Tibial artery (tissue), 4 donors: ENCODE results near the gene EXOSC5.

Experiments used
- DNase-seq, 2 donors: peaks; one replicate each; pipeline ENCODE4 v3.0.0-alpha.2; 2019
- H3K27ac ChIP-seq, 2 donors: fragments of 200-600 bp; sonication (generic) in 1 of 2; 1 replicate in 1 of 2; 2 replicates in 1 of 2; pipeline ENCODE4 v1.5.1; 2018 to 2019; ENCODE audit warnings: mild to moderate bottlenecking in 1 of 2
- H3K27me3 ChIP-seq, 2 donors: fragments of 200-600 bp; sonication (generic) in 1 of 2; one replicate each; pipeline versions ENCODE4 v1.5.1 to v1.6.0; 2016 to 2019
- H3K36me3 ChIP-seq, 3 donors: fragments of 200-600 bp; sonication (generic) in 2 of 3; one replicate each; pipeline ENCODE4 v1.5.1; 2016 to 2019; ENCODE audit warnings: mild to moderate bottlenecking in 2 of 3
- H3K4me1 ChIP-seq, 4 donors: fragments of 200-600 bp; sonication (generic) in 2 of 4; 1 replicate in 3 of 4; 2 replicates in 1 of 4; pipeline ENCODE4 v1.5.1; 2016 to 2019
- H3K4me3 ChIP-seq, 2 donors: fragments of 200-600 bp; sonication (generic) in 1 of 2; 1 replicate in 1 of 2; 2 replicates in 1 of 2; pipeline ENCODE4 v1.5.1; 2018 to 2019; ENCODE audit warnings: mild to moderate bottlenecking in 2 of 2
- H3K9me3 ChIP-seq, 3 donors: fragments of 200-600 bp; sonication (generic) in 1 of 3; one replicate each; pipeline ENCODE4 v1.5.1; 2016 to 2019
- CTCF ChIP-seq, 2 experiments: fragments of 200-600 bp in 1 of 2; fragments of 450-650 bp in 1 of 2; IDR thresholded peaks; one replicate each; pipeline ENCODE4 v1.5.1; 2017 to 2019; ENCODE audit warnings: antibody characterized with exemption in 2 of 2, mild to moderate bottlenecking in 1 of 2, moderate library complexity in 1 of 2
- intact Hi-C: fragments of 100-400 bp; cut with DNase I; formaldehyde crosslinking; loops from one replicate; pipeline ENCODE4 v1.15.0; 2023; ENCODE audit warnings: low total_unique reads

Gene EXOSC5

GRCh38 chr19:41401483-41401882 lies 4.3 kb upstream of the EXOSC5 start:
- intact Hi-C loops, result no loop called here
- Histone ChIP-seq H3K4me1 (peaks cover 0 to 25% (median 12%) of the 10 kb centered on the region in 4 donors), H3K27ac (no peak overlapping the region), H3K36me3 (peaks cover 0 to 26% (median 17%) of the 10 kb centered on the region in 3 donors), H3K9me3 (no peaks in the 10 kb centered on the region), H3K27me3 (no peaks in the 10 kb centered on the region), H3K4me3 (no peak overlapping the region)
- TF ChIP-seq CTCF (IDR thresholded peaks at IDR 0.05), result no peak
- no peak for DNase-seq

GRCh38 chr19:41399525-41399924 lies 2.4 kb upstream of the EXOSC5 start:
- no peak for TF ChIP-seq CTCF (IDR thresholded peaks at IDR 0.05)
- no peak for DNase-seq
- H3K4me3 ChIP-seq, result no peak overlapping the region

GRCh38 chr19:41399091-41399490 lies 1.9 kb upstream of the EXOSC5 start:
- peaks cover 0 to 32% (median 20%) of the 10 kb centered on the region in 4 donors for H3K4me1 ChIP-seq
- TF ChIP-seq CTCF (IDR thresholded peaks at IDR 0.05), result no peak
- peak overlapping the region; percentile 88 to 89 for H3K4me3 ChIP-seq
- H3K9me3 ChIP-seq, result no peaks in the 10 kb centered on the region
- intact Hi-C loops, result no loop called here
- no peaks in the 10 kb centered on the region for H3K27me3 ChIP-seq
- no peak for DNase-seq
- H3K27ac ChIP-seq, result peak overlapping the region in 1 of 2 donors; percentile 96
- peaks cover 0 to 17% (median 16%) of the 10 kb centered on the region in 3 donors for H3K36me3 ChIP-seq

More at GRCh38 chr19:41399525-41399924, 2.4 kb upstream of the EXOSC5 start:
- Histone ChIP-seq H3K9me3 (no peaks in the 10 kb centered on the region), H3K4me1 (peaks cover 0 to 32% (median 20%) of the 10 kb centered on the region in 4 donors), H3K36me3 (peaks cover 0 to 17% (median 16%) of the 10 kb centered on the region in 3 donors), H3K27ac (peak overlapping the region in 1 of 2 donors; percentile 96), H3K27me3 (no peaks in the 10 kb centered on the region)
- intact Hi-C loops, result no loop called here

GRCh38 chr19:41398598-41398997 lies 1.4 kb upstream of the EXOSC5 start:
- Histone ChIP-seq H3K9me3 (no peaks in the 10 kb centered on the region), H3K27me3 (no peaks in the 10 kb centered on the region), H3K4me1 (peaks cover 0 to 32% (median 20%) of the 10 kb centered on the region in 4 donors), H3K4me3 (peak overlapping the region; percentile 88 to 89), H3K27ac (peak overlapping the region; percentile 94 to 96), H3K36me3 (peaks cover 0 to 16% (median 15%) of the 10 kb centered on the region in 3 donors)
- intact Hi-C loops, result no loop called here
- no peak for DNase-seq
- TF ChIP-seq CTCF (IDR thresholded peaks at IDR 0.05), result no peak

- TF ChIP-seq CTCF (IDR thresholded peaks at IDR 0.05), result no peak
- H3K36me3 ChIP-seq, result peaks cover 0 to 11% (median 9%) of the 10 kb centered on the region in 3 donors
- intact Hi-C loops, result no loop called here
- peak overlapping the region; percentile 94 to 96 for H3K27ac ChIP-seq
- H3K4me1 ChIP-seq, result peaks cover 0 to 32% (median 20%) of the 10 kb centered on the region in 4 donors
- H3K27me3 ChIP-seq, result no peaks in the 10 kb centered on the region
- no peaks in the 10 kb centered on the region for H3K9me3 ChIP-seq
- DNase-seq, result no peak
- H3K4me3 ChIP-seq, result peak overlapping the region; percentile 88 to 89
Observed at GRCh38 chr19:41398050-41398418, 875 bp upstream of the EXOSC5 start.

GRCh38 chr19:41395355-41395754 lies 1.8 kb downstream of the EXOSC5 start:
- Histone ChIP-seq H3K27ac (no peak overlapping the region), H3K9me3 (no peaks in the 10 kb centered on the region), H3K4me1 (peaks cover 0 to 32% (median 20%) of the 10 kb centered on the region in 4 donors), H3K4me3 (no peak overlapping the region), H3K27me3 (no peaks in the 10 kb centered on the region), H3K36me3 (peaks cover 13 to 25% (median 18%) of the 10 kb centered on the region in 3 donors)
- no peak for DNase-seq
- no peak for TF ChIP-seq CTCF (IDR thresholded peaks at IDR 0.05)
- intact Hi-C loops, result no loop called here
